H9 (cell line): ENCODE results near the gene SFXN5. TPM values are rescaled to one million over a fixed set of nuclear protein-coding genes. Genes with fewer than 3 reads are reported as not detected.

Experiments used
- DNase-seq: peaks from one replicate; pipeline ENCODE4 v3.0.0-alpha.2; 2017
- H2AFZ ChIP-seq: one replicate; pipeline ENCODE4 v1.6.1; 2013; ENCODE audit warnings: mild to moderate bottlenecking, low read length, control low read depth, moderate library complexity
- H2AK5ac ChIP-seq: 2 replicates; pipeline ENCODE4 v1.6.1; 2013; ENCODE audit warnings: low read length, control low read depth, mixed read lengths; ENCODE audit not compliant: insufficient read length
- H2BK120ac ChIP-seq: one replicate; pipeline ENCODE4 v1.6.1; 2013; ENCODE audit warnings: low read depth, mild to moderate bottlenecking, low read length, control low read depth, inconsistent platforms; ENCODE audit not compliant: poor library complexity, severe bottlenecking
- H2BK12ac ChIP-seq: 2 replicates; pipeline ENCODE4 v1.6.1; 2013; ENCODE audit warnings: low read length, control low read depth, mixed read lengths, low read depth; ENCODE audit not compliant: insufficient read length
- H2BK15ac ChIP-seq: 2 replicates; pipeline ENCODE4 v1.6.1; 2013; ENCODE audit warnings: low read depth, low read length, control low read depth
- H2BK20ac ChIP-seq: one replicate; pipeline ENCODE4 v1.6.1; 2013; ENCODE audit warnings: low read depth, mild to moderate bottlenecking, low read length, control low read depth, inconsistent platforms; ENCODE audit not compliant: poor library complexity, severe bottlenecking
- H2BK5ac ChIP-seq: 2 replicates; pipeline ENCODE4 v1.6.1; 2013; ENCODE audit warnings: low read length, control low read depth, mixed read lengths; ENCODE audit not compliant: insufficient read length
- H3K14ac ChIP-seq: 2 replicates; pipeline ENCODE4 v1.6.1; 2013; ENCODE audit warnings: low read length, control low read depth; ENCODE audit not compliant: insufficient read depth
- H3K18ac ChIP-seq: 2 replicates; pipeline ENCODE4 v1.6.1; 2013; ENCODE audit warnings: low read depth, mild to moderate bottlenecking, mixed read lengths, low read length, control low read depth; ENCODE audit not compliant: insufficient read length
- H3K23ac ChIP-seq: 2 replicates; pipeline ENCODE4 v1.6.1; 2013; ENCODE audit warnings: low read length, control low read depth, mixed read lengths, low read depth; ENCODE audit not compliant: insufficient read length
- H3K23me2 ChIP-seq: 2 replicates; pipeline ENCODE4 v1.6.1; 2013; ENCODE audit warnings: low read depth, mild to moderate bottlenecking, mixed read lengths, low read length, control low read depth; ENCODE audit not compliant: insufficient read length, poor library complexity, severe bottlenecking
- H3K27ac ChIP-seq: 2 replicates; pipeline ENCODE4 v1.5.1; 2013; ENCODE audit warnings: low read length, control low read depth, mixed read lengths, low read depth; ENCODE audit not compliant: insufficient read length
- H3K27me3 ChIP-seq: 2 replicates; pipeline ENCODE4 v1.6.1; 2013; ENCODE audit warnings: low read length, control low read depth, inconsistent platforms; ENCODE audit not compliant: insufficient read depth
- H3K4ac ChIP-seq: 2 replicates; pipeline ENCODE4 v1.6.1; 2013; ENCODE audit warnings: low read depth, mild to moderate bottlenecking, control low read depth, inconsistent platforms, low read length, moderate library complexity
- H3K4me1 ChIP-seq: 2 replicates; pipeline ENCODE4 v1.6.1; 2013; ENCODE audit warnings: low read length, control low read depth, inconsistent platforms; ENCODE audit not compliant: insufficient read depth
- H3K4me2 ChIP-seq: 2 replicates; pipeline ENCODE4 v1.6.1; 2013; ENCODE audit warnings: low read length, control low read depth, mixed read lengths; ENCODE audit not compliant: insufficient read length, insufficient read depth
- H3K56ac ChIP-seq: 2 replicates; pipeline ENCODE4 v1.6.1; 2013; ENCODE audit warnings: low read depth, mild to moderate bottlenecking, mixed read lengths, low read length, control low read depth; ENCODE audit not compliant: insufficient read length
- H3K79me1 ChIP-seq: 2 replicates; pipeline ENCODE4 v1.6.1; 2013; ENCODE audit warnings: low read depth, mild to moderate bottlenecking, moderate library complexity, low read length, control low read depth, inconsistent platforms; ENCODE audit not compliant: insufficient read depth, poor library complexity, severe bottlenecking
- H3K79me2 ChIP-seq: 2 replicates; pipeline ENCODE4 v1.6.1; 2013; ENCODE audit warnings: low read length, control low read depth, inconsistent platforms; ENCODE audit not compliant: insufficient read depth
- H3K9ac ChIP-seq: 2 replicates; pipeline ENCODE4 v1.6.1; 2013; ENCODE audit warnings: low read length, control low read depth, mixed read lengths; ENCODE audit not compliant: insufficient read length; ENCODE audit errors: extremely low read depth
- H3K9me3 ChIP-seq: one replicate; pipeline ENCODE4 v1.6.1; 2013; ENCODE audit warnings: low read depth, low read length, inconsistent platforms; ENCODE audit not compliant: control insufficient read depth
- H3T11ph ChIP-seq: one replicate; pipeline ENCODE4 v1.6.1; 2013; ENCODE audit warnings: mild to moderate bottlenecking, low read length, control low read depth, inconsistent platforms
- H4K20me1 ChIP-seq: one replicate; pipeline ENCODE4 v1.6.1; 2013; ENCODE audit not compliant: control insufficient read depth, insufficient read length, insufficient read depth
- H4K5ac ChIP-seq: 2 replicates; pipeline ENCODE4 v1.6.1; 2013; ENCODE audit warnings: low read depth, mild to moderate bottlenecking, mixed read lengths, low read length, control low read depth; ENCODE audit not compliant: insufficient read length
- H4K8ac ChIP-seq: replicated peaks from 2 replicates; pipeline ENCODE4 v1.6.1; 2013; ENCODE audit warnings: low read length, control low read depth, mixed read lengths, low read depth; ENCODE audit not compliant: insufficient read length
- H4K91ac ChIP-seq: 2 replicates; pipeline ENCODE4 v1.6.1; 2013; ENCODE audit warnings: low read depth, mild to moderate bottlenecking, moderate library complexity, mixed read lengths, low read length, control low read depth; ENCODE audit not compliant: insufficient read length
- H3K27ac Mint-ChIP-seq, 3 experiments: 2 replicates in 2 of 3; 3 replicates in 1 of 3; pipeline ENCODE4 v1.8.0; 2020 to 2021; ENCODE audit warnings: mixed read lengths in 3 of 3, mild to moderate bottlenecking in 1 of 3, moderate library complexity in 1 of 3
- H3K27me3 Mint-ChIP-seq: 2 replicates; pipeline ENCODE4 v1.8.0; 2021; ENCODE audit warnings: low read depth, mild to moderate bottlenecking, moderate library complexity, mixed read lengths
- H3K36me3 Mint-ChIP-seq, 3 experiments: 2 replicates in 2 of 3; 3 replicates in 1 of 3; pipeline ENCODE4 v1.8.0; 2020 to 2021; ENCODE audit warnings: low read depth in 3 of 3, mixed read lengths in 3 of 3; ENCODE audit not compliant: insufficient read depth in 1 of 3
- H3K4me1 Mint-ChIP-seq, 2 experiments: 2 replicates each; pipeline ENCODE4 v1.8.0; 2020; ENCODE audit warnings: mixed read lengths in 2 of 2
- H3K4me3 Mint-ChIP-seq, 2 experiments: 2 replicates in 1 of 2; 3 replicates in 1 of 2; pipeline ENCODE4 v1.8.0; 2020 to 2021; ENCODE audit warnings: mild to moderate bottlenecking in 2 of 2, mixed read lengths in 2 of 2, moderate library complexity in 1 of 2
- H3K9me3 Mint-ChIP-seq, 2 experiments: 2 replicates in 1 of 2; 3 replicates in 1 of 2; pipeline ENCODE4 v1.8.0; 2020; ENCODE audit warnings: mild to moderate bottlenecking in 2 of 2, mixed read lengths in 2 of 2, moderate library complexity in 1 of 2
- WGBS: extraction: QIAGEN DNeasy Blood & Tissue Kit; methylation state at CpG from one replicate; pipeline ENCODE4 v1.1.7; 2013; ENCODE audit warnings: missing lambda C conversion rate, low lambda C conversion rate, mixed read lengths; ENCODE audit not compliant: insufficient read length; ENCODE audit errors: extremely low coverage; 5-methylcytosine and 5-hydroxymethylcytosine counted together
- total RNA-seq: library from RNA; stranded (reverse); gene quantifications from 2 replicates; pipeline ENCODE4 v1.2.1, GENCODE V29; 2021
- TF ChIP-seq, protein P1 (sequence below): fragments of 200-600 bp; sonication (generic); conservative IDR thresholded peaks from 3 replicates; pipeline ENCODE4 v1.8.0; 2021; ENCODE audit warnings: antibody characterized with exemption, mild to moderate bottlenecking

SFXN5 gene
- total RNA-seq, 1 experiment from 2014 or later, result 30.9 TPM

DNA sequence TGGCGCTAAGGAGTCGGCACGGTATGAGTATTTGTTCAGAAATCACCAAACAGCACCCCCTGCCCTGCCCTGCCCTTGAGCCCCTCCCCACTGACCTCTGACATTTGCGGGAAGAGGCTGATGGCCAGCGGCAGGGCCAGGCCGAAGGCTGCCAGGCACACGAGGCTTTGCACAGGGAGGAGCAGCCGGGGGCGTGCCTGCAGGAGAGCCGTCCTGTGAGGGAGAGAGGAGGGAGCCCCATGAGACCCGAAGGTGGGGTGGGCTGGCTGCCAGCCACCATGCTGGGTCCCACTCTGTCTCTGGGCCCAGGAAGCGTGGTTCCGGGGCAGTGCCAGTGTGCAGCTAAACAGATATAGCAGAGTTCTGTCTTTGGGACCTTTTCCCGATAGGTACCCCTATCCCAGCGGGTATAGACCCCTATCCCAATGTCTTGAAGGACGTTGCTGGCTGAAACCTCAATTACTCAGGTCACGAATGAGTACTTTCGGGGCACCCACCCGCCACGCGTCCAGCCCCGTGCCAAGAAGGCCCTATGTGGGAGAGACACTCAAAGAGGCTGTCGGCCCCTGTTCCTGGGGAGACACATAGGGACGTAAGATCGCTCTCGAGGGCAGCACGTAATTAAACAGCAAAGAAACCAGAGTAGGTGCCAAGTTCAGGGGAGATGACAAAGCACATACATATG is 110.3 kb downstream of the SFXN5 start:
- H4K91ac ChIP-seq, result no peak overlapping the region
- no peak overlapping the region for H2BK5ac ChIP-seq
- no peak overlapping the region for H3K9ac ChIP-seq
- H2BK120ac ChIP-seq, result no peak overlapping the region
- H2AK5ac ChIP-seq, result no peak overlapping the region
- no peak overlapping the region for H3K56ac ChIP-seq
- H3K4me1 ChIP-seq, result peaks cover 14% of the 10 kb centered on the region; the same call in 1 of the 2 replicates
- peaks cover 10% of the 10 kb centered on the region for H3K27me3 Mint-ChIP-seq
- no peaks in the 10 kb centered on the region for H3K27me3 ChIP-seq
- H3K4me2 ChIP-seq, result no peak overlapping the region
- no peak overlapping the region for H3K4ac ChIP-seq
- H3K9me3 ChIP-seq, result no peaks in the 10 kb centered on the region
- H2BK12ac ChIP-seq, result no peak overlapping the region
- no peak overlapping the region for H3T11ph ChIP-seq
- DNase-seq, result no peak
- no peak overlapping the region for H3K4me3 Mint-ChIP-seq
- WGBS, result no CpG with 5 or more reads among the region's 27 CpGs
- no peak overlapping the region for H4K5ac ChIP-seq
- TF ChIP-seq, protein P1, sequence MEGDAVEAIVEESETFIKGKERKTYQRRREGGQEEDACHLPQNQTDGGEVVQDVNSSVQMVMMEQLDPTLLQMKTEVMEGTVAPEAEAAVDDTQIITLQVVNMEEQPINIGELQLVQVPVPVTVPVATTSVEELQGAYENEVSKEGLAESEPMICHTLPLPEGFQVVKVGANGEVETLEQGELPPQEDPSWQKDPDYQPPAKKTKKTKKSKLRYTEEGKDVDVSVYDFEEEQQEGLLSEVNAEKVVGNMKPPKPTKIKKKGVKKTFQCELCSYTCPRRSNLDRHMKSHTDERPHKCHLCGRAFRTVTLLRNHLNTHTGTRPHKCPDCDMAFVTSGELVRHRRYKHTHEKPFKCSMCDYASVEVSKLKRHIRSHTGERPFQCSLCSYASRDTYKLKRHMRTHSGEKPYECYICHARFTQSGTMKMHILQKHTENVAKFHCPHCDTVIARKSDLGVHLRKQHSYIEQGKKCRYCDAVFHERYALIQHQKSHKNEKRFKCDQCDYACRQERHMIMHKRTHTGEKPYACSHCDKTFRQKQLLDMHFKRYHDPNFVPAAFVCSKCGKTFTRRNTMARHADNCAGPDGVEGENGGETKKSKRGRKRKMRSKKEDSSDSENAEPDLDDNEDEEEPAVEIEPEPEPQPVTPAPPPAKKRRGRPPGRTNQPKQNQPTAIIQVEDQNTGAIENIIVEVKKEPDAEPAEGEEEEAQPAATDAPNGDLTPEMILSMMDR, result no peak
- H3K79me2 ChIP-seq, result no peaks in the 10 kb centered on the region
- no peak overlapping the region for H3K27ac ChIP-seq
- no peak overlapping the region for H2AFZ ChIP-seq
- no peak overlapping the region for H3K14ac ChIP-seq
- no peak overlapping the region for H2BK20ac ChIP-seq
- H3K4me1 Mint-ChIP-seq, result peaks cover 49 to 53% of the 10 kb centered on the region in 2 experiments
- no peaks in the 10 kb centered on the region for H4K20me1 ChIP-seq
- H3K18ac ChIP-seq, result no peak overlapping the region
- H3K36me3 Mint-ChIP-seq, result peaks cover 9 to 20% (median 17%) of the 10 kb centered on the region in 3 experiments; a peak in 5 of 7 replicates
- H3K23me2 ChIP-seq, result no peaks in the 10 kb centered on the region
- peak overlapping the region in 1 of 3 experiments; percentile 57; a peak in 1 of 7 replicates for H3K27ac Mint-ChIP-seq
- H3K79me1 ChIP-seq, result no peaks in the 10 kb centered on the region
- no peaks in the 10 kb centered on the region for H3K9me3 Mint-ChIP-seq
- no peak overlapping the region for H4K8ac ChIP-seq
- no peak overlapping the region for H2BK15ac ChIP-seq
- H3K23ac ChIP-seq, result no peak overlapping the region
